ENCODE data around the gene CLPSL2.

DNA sequence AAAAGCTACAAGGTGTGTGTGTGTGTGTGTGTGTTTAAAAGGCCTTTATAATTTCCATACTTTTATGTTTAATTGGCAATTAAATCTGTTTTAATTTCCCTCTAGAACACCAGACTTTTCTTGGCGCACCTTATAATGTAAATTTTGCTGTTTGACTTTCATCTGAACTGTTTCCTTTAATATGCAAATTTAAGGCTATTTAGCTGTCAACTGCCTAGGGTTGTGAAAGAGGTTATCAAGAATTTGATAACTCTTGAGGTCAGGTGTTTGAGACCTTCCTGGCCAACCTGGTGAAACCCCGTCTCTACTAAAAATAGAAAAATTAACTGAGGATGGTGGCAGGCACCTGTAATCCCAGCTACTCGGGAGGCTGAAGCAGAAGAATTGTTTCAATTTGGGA, 24.8 kb downstream of the CLPSL2 start:
- no peak for TF ChIP-seq SUZ12 (IDR thresholded peaks at IDR 0.05)
- TF ChIP-seq SP1 (IDR thresholded peaks at IDR 0.05) = no peak
- no peak for TF ChIP-seq BHLHE40 (IDR thresholded peaks at IDR 0.05; ENCODE audit: borderline replicate concordance)
- no peak for TF ChIP-seq FOXA1 (IDR thresholded peaks at IDR 0.05)
- no peak for TF ChIP-seq FOXM1 (IDR thresholded peaks at IDR 0.05; ENCODE audit: borderline replicate concordance)
- no peak for TF ChIP-seq HDGF (IDR thresholded peaks at IDR 0.05; ENCODE audit: borderline replicate concordance)
- no peak for TF ChIP-seq ARNT (IDR thresholded peaks at IDR 0.05)
- TF ChIP-seq ZNF384 (IDR thresholded peaks at IDR 0.05) = no peak
- no peak for TF ChIP-seq ELF4 (IDR thresholded peaks at IDR 0.05)
- TF ChIP-seq LEF1 (IDR thresholded peaks at IDR 0.05; ENCODE audit: borderline replicate concordance) = no peak

Measured in HEK293T (cell line).